Left ventricle myocardium inferior (tissue), 1 donor: ENCODE results near the gene BMP7. TPM values are rescaled to one million over a fixed set of nuclear protein-coding genes. Genes with fewer than 3 reads are reported as not detected.
A peak's percentile ranks its signal among the peaks of the same experiment; 100 is the strongest.

Experiments used
- DNase-seq: peaks from one replicate; pipeline ENCODE4 v3.0.0-alpha.2; 2020
- H3K27ac ChIP-seq: fragments of 200-600 bp; replicated peaks from 2 replicates; pipeline ENCODE4 v1.8.0; 2021
- H3K27me3 ChIP-seq: fragments of 200-600 bp; 2 replicates; pipeline ENCODE4 v1.8.0; 2021; ENCODE audit warnings: low read depth
- H3K36me3 ChIP-seq: fragments of 200-600 bp; 2 replicates; pipeline ENCODE4 v1.8.0; 2021
- H3K4me1 ChIP-seq: fragments of 200-600 bp; 2 replicates; pipeline ENCODE4 v1.8.0; 2021
- H3K4me3 ChIP-seq: fragments of 200-600 bp; 2 replicates; pipeline ENCODE4 v1.8.0; 2021; ENCODE audit warnings: mild to moderate bottlenecking, moderate library complexity
- H3K9me3 ChIP-seq: fragments of 200-600 bp; replicated peaks from 2 replicates; pipeline ENCODE4 v1.8.0; 2021
- CTCF ChIP-seq: fragments of 200-600 bp; IDR thresholded peaks from 2 replicates; pipeline ENCODE4 v1.8.0; 2021; ENCODE audit warnings: antibody characterized with exemption, mild to moderate bottlenecking, borderline replicate concordance
- intact Hi-C: fragments of 100-400 bp; cut with micrococcal nuclease; formaldehyde crosslinking; loops from one replicate; pipeline ENCODE4 v1.11.0; 2022
- total RNA-seq: library from RNA; stranded (reverse); fragmentation: NEBNext Ultra II Directional; extraction: Animal tissue kit (Norgen Biotek cat#: 25700); gene quantifications from one replicate; pipeline ENCODE4 v1.2.1, GENCODE V29; 2021
- donor health status: DM: no; HTN: yes; CAD: no; lungs with severe emphysema.

BMP7 gene
- total RNA-seq, 1 donor from 2014 or later = 19.9 TPM

- intact Hi-C loops = no loop called here
- Histone ChIP-seq H3K36me3 (no peaks in the 10 kb centered on the region), H3K27ac (peak overlapping the region; percentile 93), H3K9me3 (no peaks in the 10 kb centered on the region), H3K4me3 (peak overlapping the region; percentile 59), H3K4me1 (peaks cover 26% of the 10 kb centered on the region), H3K27me3 (no peaks in the 10 kb centered on the region)
- no peak for TF ChIP-seq CTCF
- no peak for DNase-seq
These were observed 104.1 kb downstream of the BMP7 start for GRCh38 chr20:57162362-57162652.

GRCh38 chr20:57161478-57162361 lies 104.7 kb downstream of the BMP7 start:
- Histone ChIP-seq H3K27ac (peak overlapping the region; percentile 93), H3K27me3 (no peaks in the 10 kb centered on the region), H3K36me3 (no peaks in the 10 kb centered on the region), H3K4me1 (peaks cover 24% of the 10 kb centered on the region), H3K4me3 (peak overlapping the region; percentile 59), H3K9me3 (no peaks in the 10 kb centered on the region)
- no peak for TF ChIP-seq CTCF
- intact Hi-C loops = no loop called here
- peak; percentile 44 for DNase-seq

- DNase-seq = no peak
- Histone ChIP-seq H3K4me3 (peak overlapping the region; percentile 59), H3K4me1 (peaks cover 31% of the 10 kb centered on the region), H3K9me3 (no peaks in the 10 kb centered on the region), H3K27me3 (no peaks in the 10 kb centered on the region), H3K27ac (peak overlapping the region; percentile 93), H3K36me3 (no peaks in the 10 kb centered on the region)
- intact Hi-C loops = no loop called here
- no peak for TF ChIP-seq CTCF
These were observed 105.5 kb downstream of the BMP7 start for GRCh38 chr20:57160985-57161384.

GRCh38 chr20:57159945-57160610 lies 106.4 kb downstream of the BMP7 start:
- intact Hi-C loops = no loop called here
- peaks cover 31% of the 10 kb centered on the region for H3K4me1 ChIP-seq
- H3K36me3 ChIP-seq = no peaks in the 10 kb centered on the region
- H3K9me3 ChIP-seq = no peaks in the 10 kb centered on the region
- no peaks in the 10 kb centered on the region for H3K27me3 ChIP-seq
- DNase-seq = no peak
- no peak for TF ChIP-seq CTCF
- H3K27ac ChIP-seq = peak overlapping the region; percentile 93
- H3K4me3 ChIP-seq = peak overlapping the region; percentile 59

- intact Hi-C loops = no loop called here
- H3K36me3 ChIP-seq = no peaks in the 10 kb centered on the region
- H3K27ac ChIP-seq = peak overlapping the region; percentile 93
- peaks cover 31% of the 10 kb centered on the region for H3K4me1 ChIP-seq
- DNase-seq = no peak
- H3K4me3 ChIP-seq = peak overlapping the region; percentile 59
- H3K9me3 ChIP-seq = no peaks in the 10 kb centered on the region
- H3K27me3 ChIP-seq = no peaks in the 10 kb centered on the region
- no peak for TF ChIP-seq CTCF
These were observed 107.1 kb downstream of the BMP7 start for GRCh38 chr20:57159193-57159851.
